SIG-M5 treated with dmso at 0.1 percent for 504 hours (cell line): ENCODE data around the gene ATM.
"Not testable (repeated sequence)": the region's sequence is repeated elsewhere in the genome, so short reads cannot be mapped to it uniquely, and the experiment has no call there.

Source experiments
- DNase-seq: peaks from one replicate; lab custom pipeline; 2025; ENCODE audit not compliant: unreplicated experiment; lab: John Stamatoyannopoulos, UW

Gene ATM

GRCh38 chr11:108286370-108286769, 63.5 kb downstream of the ATM start:
- DNase-seq = no peak

- DNase-seq = no peak
These were observed 64.1 kb downstream of the ATM start for GRCh38 chr11:108286956-108287355.

DNA sequence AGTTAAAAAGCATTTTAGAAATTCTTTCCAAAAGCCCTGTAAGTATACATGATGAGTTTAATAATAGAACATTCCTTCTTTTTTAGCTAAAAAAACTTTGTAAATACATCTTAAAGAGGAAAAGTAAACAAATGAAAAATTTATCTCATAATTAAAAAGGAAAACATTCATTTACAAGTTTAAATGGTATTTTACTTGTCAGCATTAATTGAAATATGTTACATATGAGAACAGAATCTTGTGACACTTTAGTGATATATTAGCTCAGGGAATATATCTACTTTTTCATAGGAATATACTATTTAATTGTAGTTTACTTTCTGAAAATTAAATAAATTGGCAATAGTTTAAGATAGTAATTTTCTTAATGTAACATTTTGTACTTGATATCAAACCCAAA, 66.2 kb downstream of the ATM start:
- DNase-seq = not testable (repeated sequence)

DNA sequence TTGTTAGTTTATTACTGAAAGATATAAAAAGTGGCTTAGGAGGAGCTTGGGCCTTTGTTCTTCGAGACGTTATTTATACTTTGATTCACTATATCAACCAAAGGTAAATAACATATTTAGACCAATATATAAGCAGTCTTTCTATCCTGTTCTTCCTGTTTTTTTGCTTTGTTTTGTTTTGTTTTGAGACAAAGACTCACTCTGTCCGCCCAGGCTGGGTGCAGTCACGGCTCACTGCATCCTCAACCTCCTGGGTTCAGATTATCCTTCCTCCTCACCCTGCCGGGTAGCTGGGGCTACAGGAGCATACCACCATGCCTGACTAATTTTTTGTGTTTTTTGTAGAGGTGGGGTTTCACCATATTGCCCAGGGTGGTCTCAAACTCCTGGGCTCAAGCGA, 66.8 kb downstream of the ATM start:
- no peak for DNase-seq

DNA sequence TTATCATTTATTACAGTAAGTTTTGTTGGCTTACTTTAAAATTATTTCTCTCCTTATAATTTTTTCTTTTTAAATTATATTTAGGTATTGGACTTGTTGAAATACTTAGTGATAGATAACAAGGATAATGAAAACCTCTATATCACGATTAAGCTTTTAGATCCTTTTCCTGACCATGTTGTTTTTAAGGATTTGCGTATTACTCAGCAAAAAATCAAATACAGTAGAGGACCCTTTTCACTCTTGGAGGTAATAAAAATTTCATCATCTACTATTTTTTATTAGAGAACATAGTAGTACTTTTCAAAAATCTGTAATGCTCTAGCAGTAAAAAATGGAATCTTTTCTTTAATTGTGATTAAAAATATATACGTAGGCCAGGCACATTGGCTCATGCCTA, 70.4 kb downstream of the ATM start:
- DNase-seq = no peak

- DNase-seq = no peak
These were observed 79.4 kb downstream of the ATM start for GRCh38 chr11:108302121-108302785.

GRCh38 chr11:108307751-108308150, 84.9 kb downstream of the ATM start:
- DNase-seq = no peak

GRCh38 chr11:108313444-108313843, 90.6 kb downstream of the ATM start:
- no peak for DNase-seq

- DNase-seq = no peak
These were observed 93.2 kb downstream of the ATM start for GRCh38 chr11:108316061-108316460.

- DNase-seq = no peak
These were observed 96.8 kb downstream of the ATM start for GRCh38 chr11:108319541-108320145.

DNA sequence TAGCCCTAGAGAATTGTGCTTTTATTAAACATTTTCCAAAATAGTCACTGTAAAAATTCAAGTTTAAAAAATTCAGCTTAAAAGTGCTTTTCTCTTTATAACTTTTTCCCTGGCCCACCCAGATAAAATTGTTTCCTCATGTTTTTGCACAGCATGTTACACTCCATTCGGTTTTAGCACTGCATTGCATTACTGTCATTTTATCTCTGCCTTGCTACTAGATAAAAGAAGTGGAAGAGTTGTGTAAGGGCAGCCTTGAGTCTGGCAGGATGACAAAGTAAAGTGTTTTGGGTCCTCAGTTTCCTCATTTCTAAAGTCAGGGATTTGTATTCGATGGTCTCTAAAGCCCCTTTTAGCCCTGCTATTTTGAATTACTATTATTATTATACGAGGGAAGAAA, 99.8 kb downstream of the ATM start:
- no peak for DNase-seq

DNA sequence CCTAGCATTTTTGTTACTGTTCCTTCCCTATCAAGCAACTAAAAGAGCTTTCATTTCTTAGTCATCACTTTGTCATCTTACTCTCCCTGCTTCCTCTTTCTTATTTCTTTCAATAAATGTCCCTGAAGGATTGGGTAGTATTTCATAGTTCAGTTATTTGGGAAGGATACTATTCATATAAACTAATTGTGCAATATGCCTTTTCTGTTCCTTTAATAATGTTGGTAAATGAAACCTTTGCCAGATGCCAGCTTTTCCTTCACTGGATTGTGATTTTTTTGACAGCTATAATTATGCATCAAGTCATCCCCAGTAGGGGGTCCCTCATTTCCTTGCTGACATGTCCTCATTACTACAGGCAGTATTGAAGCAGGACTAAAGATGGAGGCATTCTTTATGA, 101.7 kb downstream of the ATM start:
- peak; percentile 27 for DNase-seq

- no peak for DNase-seq
These were observed 110.6 kb downstream of the ATM start for GRCh38 chr11:108333403-108333899.

GRCh38 chr11:108338750-108339149, 115.9 kb downstream of the ATM start:
- no peak for DNase-seq

- DNase-seq = no peak
These were observed 118.1 kb downstream of the ATM start for GRCh38 chr11:108340973-108341372.

DNA sequence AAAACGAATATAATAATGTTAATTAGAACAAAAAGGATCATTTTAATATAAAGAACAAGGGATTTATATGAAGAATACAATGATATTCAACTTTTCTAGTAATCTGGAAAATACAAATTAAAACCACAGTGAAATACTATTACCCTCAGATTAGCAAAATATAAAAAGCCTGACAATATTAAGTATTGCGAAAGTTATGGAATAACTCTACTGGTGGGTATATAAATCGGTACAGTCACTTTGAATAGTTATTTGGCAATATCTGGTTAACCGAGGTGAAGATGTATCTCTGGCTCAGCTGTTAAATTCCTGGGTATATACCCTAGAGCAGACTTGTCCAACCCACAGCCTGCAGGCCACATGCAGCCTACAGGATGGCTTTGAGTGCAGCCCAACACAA, 118.8 kb downstream of the ATM start:
- DNase-seq = no peak

DNA sequence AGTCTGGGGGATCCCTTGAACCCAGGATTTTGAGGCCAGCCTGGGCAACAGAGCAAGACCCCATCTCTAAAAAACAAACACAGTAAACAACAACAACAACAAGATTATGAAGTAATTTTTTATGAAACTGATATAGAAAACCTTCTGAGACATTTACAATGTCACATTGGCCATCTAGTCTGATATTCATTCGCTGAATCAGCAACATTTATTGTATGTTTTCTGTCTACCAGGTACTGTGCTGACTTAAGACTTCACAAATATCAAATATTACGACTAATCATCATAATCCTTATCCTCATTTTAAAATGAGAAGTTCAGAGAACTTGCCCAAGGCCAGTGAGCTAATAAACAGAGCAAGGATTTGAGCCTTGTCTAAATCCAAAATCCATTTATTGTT, 120.8 kb downstream of the ATM start:
- no peak for DNase-seq

DNA sequence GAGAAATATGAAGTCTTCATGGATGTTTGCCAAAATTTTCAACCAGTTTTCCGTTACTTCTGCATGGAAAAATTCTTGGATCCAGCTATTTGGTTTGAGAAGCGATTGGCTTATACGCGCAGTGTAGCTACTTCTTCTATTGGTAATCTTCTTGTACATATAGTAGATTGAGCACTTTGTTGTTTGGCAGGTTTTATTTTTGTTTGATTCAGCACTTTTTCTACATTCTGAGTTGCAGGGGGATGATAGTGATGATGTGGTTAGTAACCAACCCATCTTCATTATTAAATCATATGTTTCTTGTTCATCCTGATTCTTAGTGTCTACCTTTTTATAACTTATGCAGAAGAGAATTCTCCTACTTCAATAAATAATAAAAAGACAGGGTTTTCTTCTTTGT, 122.9 kb downstream of the ATM start:
- DNase-seq = no peak

- DNase-seq = no peak
These were observed 123.6 kb downstream of the ATM start for GRCh38 chr11:108346451-108346850.

- no peak for DNase-seq
These were observed 128.6 kb downstream of the ATM start for GRCh38 chr11:108351468-108351867.

GRCh38 chr11:108364159-108364558, 141.3 kb downstream of the ATM start:
- no peak for DNase-seq

- DNase-seq = no peak
These were observed 145.3 kb downstream of the ATM start for GRCh38 chr11:108368134-108368533.

DNA sequence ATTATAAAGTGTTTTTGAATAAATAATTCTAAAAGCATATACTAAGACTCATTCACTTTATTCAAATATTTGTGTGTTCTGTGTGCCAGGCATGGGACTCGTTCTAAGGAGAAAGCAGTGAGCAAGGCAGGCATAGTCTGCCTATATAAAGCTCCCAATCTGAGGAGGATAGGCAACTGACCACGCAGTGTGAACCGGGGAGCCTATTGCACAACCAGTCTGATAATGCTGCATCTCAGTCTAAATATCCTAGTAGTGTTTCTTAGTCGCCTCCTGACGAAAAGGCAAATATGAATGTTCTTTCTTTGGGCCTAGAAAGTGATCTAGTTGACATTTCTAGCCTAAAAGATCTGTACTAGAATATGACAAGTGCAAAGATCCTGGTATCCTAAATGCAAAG, 146.2 kb downstream of the ATM start:
- no peak for DNase-seq
